CD14-positive monocyte (primary cell): ENCODE measurements around the gene FXYD5. TPM values are rescaled to one million over a fixed set of nuclear protein-coding genes. Genes with fewer than 3 reads are reported as not detected.

Source experiments
- DNase-seq, 3 donors: peaks; one replicate each; pipeline ENCODE4 v3.0.0-alpha.2; 2011 to 2022
- H2AFZ ChIP-seq: 2 replicates; pipeline ENCODE4 v1.6.0; 2012; ENCODE audit warnings: mild to moderate bottlenecking, low read depth, low read length, inconsistent platforms; ENCODE audit not compliant: insufficient read depth, poor library complexity, severe bottlenecking
- H3K27ac ChIP-seq, 2 donors: 1 replicate in 1 of 2; 2 replicates in 1 of 2; pipeline ENCODE4 v1.5.1; 2012 to 2013; ENCODE audit warnings: low read length in 2 of 2, control low read depth in 1 of 2, inconsistent platforms in 1 of 2, low read depth in 1 of 2, mild to moderate bottlenecking in 1 of 2
- H3K27me3 ChIP-seq, 2 donors: one replicate each; pipeline versions ENCODE4 v1.6.0 to v1.6.1; 2011 to 2013; ENCODE audit warnings: low read length in 2 of 2; ENCODE audit not compliant: control insufficient read depth in 2 of 2, insufficient read depth in 2 of 2
- H3K36me3 ChIP-seq, 2 donors: replicated peaks in 1 of 2; 1 replicate in 1 of 2; 2 replicates in 1 of 2; pipeline versions ENCODE4 v1.5.1 to v1.6.1; 2012 to 2013; ENCODE audit warnings: low read length in 2 of 2, control low read depth in 1 of 2, inconsistent platforms in 1 of 2, mild to moderate bottlenecking in 1 of 2; ENCODE audit not compliant: insufficient read depth in 2 of 2, control insufficient read depth in 1 of 2
- H3K4me1 ChIP-seq, 2 donors: 1 replicate in 1 of 2; 2 replicates in 1 of 2; pipeline versions ENCODE4 v1.5.1 to v1.6.1; 2012 to 2013; ENCODE audit warnings: low read length in 2 of 2, control low read depth in 1 of 2, inconsistent platforms in 1 of 2, mild to moderate bottlenecking in 1 of 2, moderate library complexity in 1 of 2; ENCODE audit not compliant: insufficient read depth in 2 of 2, control insufficient read depth in 1 of 2
- H3K4me2 ChIP-seq: replicated peaks from 2 replicates; pipeline ENCODE3; 2012; ENCODE audit warnings: low read length, moderate library complexity, mild to moderate bottlenecking; ENCODE audit not compliant: poor library complexity, severe bottlenecking; ENCODE audit errors: extremely low read depth
- H3K4me3 ChIP-seq, 3 experiments: fragments of 200-600 bp in 1 of 3; sonication (generic) in 1 of 3; replicated peaks in 1 of 3; 1 replicate in 2 of 3; 2 replicates in 1 of 3; pipeline ENCODE4 v1.5.1; 2011 to 2013; ENCODE audit warnings: low read length in 3 of 3, mild to moderate bottlenecking in 3 of 3, control low read depth in 2 of 3, low read depth in 2 of 3, inconsistent platforms in 1 of 3, moderate library complexity in 1 of 3
- H3K79me2 ChIP-seq: 2 replicates; pipeline ENCODE4 v1.6.0; 2012; ENCODE audit warnings: mild to moderate bottlenecking, control low read depth, inconsistent platforms, low read length, moderate library complexity; ENCODE audit not compliant: insufficient read depth
- H3K9ac ChIP-seq: 2 replicates; pipeline ENCODE4 v1.6.0; 2017; ENCODE audit warnings: low read length, mild to moderate bottlenecking; ENCODE audit not compliant: insufficient read depth, poor library complexity, severe bottlenecking
- H3K9me3 ChIP-seq, 2 donors: replicated peaks in 1 of 2; 1 replicate in 1 of 2; 2 replicates in 1 of 2; pipeline versions ENCODE4 v1.5.1 to v1.6.1; 2012 to 2013; ENCODE audit warnings: low read length in 2 of 2, control low read depth in 1 of 2; ENCODE audit not compliant: control insufficient read depth in 1 of 2, insufficient read depth in 1 of 2
- H4K20me1 ChIP-seq: 2 replicates; pipeline ENCODE4 v1.6.0; 2012; ENCODE audit warnings: mild to moderate bottlenecking, low read length, control low read depth, moderate library complexity; ENCODE audit not compliant: insufficient read depth
- H3K27ac Mint-ChIP-seq, 7 donors: one replicate each; pipeline ENCODE4 v1.8.0; 2020; ENCODE audit warnings: mild to moderate bottlenecking in 7 of 7, mixed read lengths in 7 of 7, moderate library complexity in 6 of 7, inconsistent platforms in 2 of 7
- H3K27me3 Mint-ChIP-seq, 3 donors: one replicate each; pipeline ENCODE4 v1.8.0; 2021 to 2022; ENCODE audit warnings: low read depth in 3 of 3, mild to moderate bottlenecking in 3 of 3, mixed read lengths in 3 of 3, moderate library complexity in 3 of 3, inconsistent platforms in 1 of 3
- H3K36me3 Mint-ChIP-seq, 2 donors: one replicate each; pipeline ENCODE4 v1.8.0; 2020; ENCODE audit warnings: mixed read lengths in 2 of 2, inconsistent platforms in 1 of 2, mild to moderate bottlenecking in 1 of 2
- H3K4me1 Mint-ChIP-seq: one replicate; pipeline ENCODE4 v1.8.0; 2020; ENCODE audit warnings: mild to moderate bottlenecking, mixed read lengths
- H3K4me3 Mint-ChIP-seq, 2 donors: one replicate each; pipeline ENCODE4 v1.8.0; 2020; ENCODE audit warnings: mild to moderate bottlenecking in 2 of 2, mixed read lengths in 2 of 2, moderate library complexity in 1 of 2
- H3K9me3 Mint-ChIP-seq, 7 donors: one replicate each; pipeline ENCODE4 v1.8.0; 2020 to 2022; ENCODE audit warnings: mixed read lengths in 7 of 7, mild to moderate bottlenecking in 6 of 7, moderate library complexity in 6 of 7, inconsistent platforms in 2 of 7
- CTCF ChIP-seq: fragments of 200-600 bp; IDR thresholded peaks from one replicate; pipeline ENCODE4 v1.8.0; 2022; ENCODE audit warnings: antibody characterized with exemption, mild to moderate bottlenecking
- WGBS: methylation state at CpG from one replicate; pipeline ENCODE4 v1.1.5; 2013; ENCODE audit warnings: missing lambda C conversion rate; ENCODE audit not compliant: insufficient coverage; 5-methylcytosine and 5-hydroxymethylcytosine counted together
- intact Hi-C, 2 donors: fragments of 100-400 bp; cut with micrococcal nuclease; formaldehyde crosslinking; loops; one replicate each; pipeline versions ENCODE4 v1.15.0 to v1.15.1; 2023
- polyA plus RNA-seq, 3 donors: library from polyadenylated mRNA; depleted of rRNA in 1 of 3; unstranded in 2 of 3; stranded (reverse) in 1 of 3; fragments of 300-500 nt in 2 of 3; fragments of >200 nt in 1 of 3; fragmentation: Illumina TruSeq in 2 of 3; gene quantifications; 1 replicate in 2 of 3; 2 replicates in 1 of 3; pipeline ENCODE4 v1.2.3, GENCODE V29; 2012 to 2021

FXYD5 gene
- polyA plus RNA-seq, 3 donors = 204 to 673 (median 312) TPM

- no peak overlapping the region for H3K4me3 Mint-ChIP-seq
- Histone ChIP-seq H3K27me3 (no peaks in the 10 kb centered on the region), H3K4me3 (no peak overlapping the region), H3K36me3 (no peaks in the 10 kb centered on the region), H3K9me3 (no peaks in the 10 kb centered on the region), H3K4me1 (peaks cover 5% of the 10 kb centered on the region in 2 donors), H3K27ac (no peak overlapping the region), H4K20me1 (no peaks in the 10 kb centered on the region), H2AFZ (no peak overlapping the region), H3K4me2 (no peak overlapping the region), H3K9ac (no peak overlapping the region), H3K79me2 (no peaks in the 10 kb centered on the region)
- no peak for DNase-seq
- H3K27ac Mint-ChIP-seq = no peak overlapping the region
- WGBS = 91% methylated on average over 16 of the region's 31 CpGs
- no peaks in the 10 kb centered on the region for H3K36me3 Mint-ChIP-seq
- H3K4me1 Mint-ChIP-seq = peaks cover 6% of the 10 kb centered on the region
- intact Hi-C loops = loop anchor here in 1 of 2 donors (10.0 kb wide), 1 partner anchor 156 kb away; no protein-coding TSS in a partner anchor
- TF ChIP-seq CTCF = no peak
- H3K27me3 Mint-ChIP-seq = peaks cover 2 to 4% (median 3%) of the 10 kb centered on the region in 3 donors
- peaks cover 0 to 3% (median 0%) of the 10 kb centered on the region in 7 donors for H3K9me3 Mint-ChIP-seq
Measured at GRCh38 chr19:35130761-35131720, 23.5 kb upstream of the FXYD5 start.

- Mint-ChIP-seq H3K9me3 (peaks cover 0 to 3% (median 0%) of the 10 kb centered on the region in 7 donors), H3K27me3 (peaks cover 3 to 8% (median 4%) of the 10 kb centered on the region in 3 donors), H3K4me1 (peaks cover 8% of the 10 kb centered on the region), H3K4me3 (no peak overlapping the region), H3K27ac (no peak overlapping the region), H3K36me3 (no peaks in the 10 kb centered on the region)
- Histone ChIP-seq H2AFZ (no peak overlapping the region), H3K4me2 (no peak overlapping the region), H3K4me1 (peaks cover 5% of the 10 kb centered on the region in 2 donors), H3K27me3 (no peaks in the 10 kb centered on the region), H3K27ac (no peak overlapping the region), H3K79me2 (no peaks in the 10 kb centered on the region), H4K20me1 (no peaks in the 10 kb centered on the region), H3K4me3 (no peak overlapping the region), H3K36me3 (no peaks in the 10 kb centered on the region), H3K9ac (no peak overlapping the region), H3K9me3 (no peaks in the 10 kb centered on the region)
- intact Hi-C loops = loop anchor here in 1 of 2 donors (10.0 kb wide), 1 partner anchor 157 kb away; no protein-coding TSS in a partner anchor
- DNase-seq = no peak
- no peak for TF ChIP-seq CTCF
Measured at GRCh38 chr19:35132254-35132653, 22.3 kb upstream of the FXYD5 start.
